ENCODE results near the gene SNED1. TPM values are rescaled to one million over a fixed set of nuclear protein-coding genes. Genes with fewer than 3 reads are reported as not detected.

SNED1 gene
- total and polyA plus RNA-seq, 9 of the 15 experiments (the other 6 are each of a cell fraction or from before 2014, with no cell fraction given) = 0.03 to 0.07 (median 0.05) TPM; not detected in 5

DNA sequence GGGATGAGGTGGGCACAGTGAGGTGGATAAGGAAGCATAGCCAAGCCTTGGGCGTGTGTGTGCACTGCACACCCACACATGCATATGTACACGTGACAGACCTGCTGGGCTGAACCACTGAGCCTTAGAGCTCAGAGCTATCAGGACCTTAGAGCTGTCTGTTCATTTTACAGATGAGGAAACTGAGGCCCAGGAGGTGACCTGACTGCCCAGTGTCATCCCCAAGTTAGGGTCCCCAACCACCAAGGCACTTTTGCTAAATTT, 8.2 kb upstream of the SNED1 start (continued):
- TF ChIP-seq TEAD2 (tag; IDR thresholded peaks at IDR 0.05) = no peak

DNA sequence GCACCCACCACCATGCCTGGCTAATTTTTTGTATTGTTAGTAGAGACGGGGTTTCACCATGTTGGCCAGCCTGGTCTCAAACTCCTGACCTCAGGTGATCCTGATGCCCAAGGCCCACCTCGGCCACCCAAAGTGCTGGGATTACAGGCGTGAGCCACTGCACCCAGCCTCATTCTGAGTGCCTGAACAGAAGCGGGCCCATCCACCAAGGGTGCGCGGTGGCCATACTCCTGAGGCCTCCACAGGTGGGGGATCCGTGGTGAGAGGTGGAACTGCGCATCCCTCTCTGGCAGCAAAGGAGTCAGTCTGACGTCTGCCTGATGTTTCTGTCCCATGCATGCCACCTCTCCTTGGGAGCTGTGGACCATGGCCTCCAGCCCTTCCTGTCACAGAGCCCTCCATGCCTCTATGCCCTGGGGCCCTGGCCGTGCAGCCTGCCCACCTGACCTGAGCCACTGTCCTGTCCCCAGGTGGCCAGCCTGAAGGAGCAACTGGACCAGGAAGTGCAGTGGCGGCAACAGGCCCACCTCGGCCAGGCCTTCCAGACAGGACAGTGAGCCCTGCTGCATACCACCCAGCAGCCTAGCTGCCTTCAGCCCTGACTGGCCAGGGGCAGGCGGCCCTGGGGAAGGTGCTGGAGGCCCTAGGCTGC, 7.6 kb upstream of the SNED1 start:
- Histone ChIP-seq H3K36me3 (ENCODE audit: control insufficient read depth, insufficient read depth, low read length) (no peaks in the 10 kb centered on the region), H3K79me2 (ENCODE audit: control insufficient read depth, insufficient read depth, low read length) (no peaks in the 10 kb centered on the region), H2AFZ (ENCODE audit: low read depth, low read length) (no peak overlapping the region), H3K9me1 (ENCODE audit: control insufficient read depth, insufficient read depth, low read length) (no peaks in the 10 kb centered on the region), H3K4me2 (ENCODE audit: insufficient read depth, low read length) (no peak overlapping the region), H3K9ac (ENCODE audit: insufficient read depth in 1 of 2, low read depth in 2 of 2, low read length in 2 of 2) (no peak overlapping the region), H3K27me3 (ENCODE audit: control insufficient read depth in 2 of 2, insufficient read depth in 2 of 2, low read length in 2 of 2) (peaks cover 0 to 47% of the 10 kb centered on the region in 2 experiments; a peak in 2 of 5 replicates), H3K27ac (ENCODE audit: extremely low read depth, low read depth, low read length) (no peak overlapping the region), H3K4me3 (no peak overlapping the region), H4K20me1 (replicated peaks; ENCODE audit: control insufficient read depth, insufficient read depth, low read length) (peaks cover 11% of the 10 kb centered on the region; the same call in 1 of the 2 replicates), H3K9me3 (replicated peaks; ENCODE audit: control insufficient read depth, insufficient read depth, low read depth, low read length) (no peaks in the 10 kb centered on the region), H3K4me1 (replicated peaks in 1 of 2; ENCODE audit: control insufficient read depth in 2 of 2, insufficient read depth in 2 of 2, low read length in 2 of 2) (peaks cover 0 to 7% of the 10 kb centered on the region in 2 experiments; a peak in 2 of 5 replicates)
- ATAC-seq = no peak
- intact Hi-C loops (cut with micrococcal nuclease) (no loop called here), in situ Hi-C loops (cut with MboI) (no loop called here)
- POLR2A ChIA-PET = no interaction called here
- WGBS (ENCODE audit: insufficient coverage, low coverage, missing lambda C conversion rate) = 12% methylated on average over 12 of the region's 13 CpGs
- no peak for FAIRE-seq
- BruUV-seq (replicated peaks) = no TSS peak
- no peak for DNase-seq (ENCODE audit: extremely low read depth in 1 of 4, low spot score in 3 of 4)
- TF ChIP-seq RBM34 (IDR thresholded peaks at IDR 0.05; ENCODE audit: borderline replicate concordance, insufficient read depth, low read length) (no peak), U2AF1 (optimal IDR thresholded peaks at IDR 0.05; ENCODE audit: low read depth, low read length) (no peak), PRMT5 (CRISPR knock-in tag; IDR thresholded peaks at IDR 0.05) (no peak), HDAC1 (IDR thresholded peaks at IDR 0.05) (no peak), HEY1 (CRISPR knock-in tag; IDR thresholded peaks at IDR 0.05; ENCODE audit: borderline replicate concordance) (no peak), NFRKB (IDR thresholded peaks at IDR 0.05; ENCODE audit: low read depth) (no peak), ZNF224 (CRISPR knock-in tag; IDR thresholded peaks at IDR 0.05) (no peak), GATA2 (CRISPR knock-in tag; IDR thresholded peaks at IDR 0.05) (no peak), XRCC3 (IDR thresholded peaks at IDR 0.05) (no peak), POLR2A (conservative IDR thresholded peaks at IDR 0.05) (no peak), RFX1 (IDR thresholded peaks at IDR 0.05) (no peak), PML (IDR thresholded peaks at IDR 0.05; ENCODE audit: low read length) (no peak), STAT5B (CRISPR knock-in tag; IDR thresholded peaks at IDR 0.05) (no peak), TARDBP (IDR thresholded peaks at IDR 0.05) (no peak), ZNF644 (tag; IDR thresholded peaks at IDR 0.05; ENCODE audit: low read depth) (no peak), ZNF175 (CRISPR knock-in tag; IDR thresholded peaks at IDR 0.05; ENCODE audit: low read depth) (no peak)
- TF ChIP-seq, protein P1, sequence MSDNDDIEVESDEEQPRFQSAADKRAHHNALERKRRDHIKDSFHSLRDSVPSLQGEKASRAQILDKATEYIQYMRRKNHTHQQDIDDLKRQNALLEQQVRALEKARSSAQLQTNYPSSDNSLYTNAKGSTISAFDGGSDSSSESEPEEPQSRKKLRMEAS (CRISPR knock-in tag; IDR thresholded peaks at IDR 0.05) = no peak
- TF ChIP-seq, protein P2, sequence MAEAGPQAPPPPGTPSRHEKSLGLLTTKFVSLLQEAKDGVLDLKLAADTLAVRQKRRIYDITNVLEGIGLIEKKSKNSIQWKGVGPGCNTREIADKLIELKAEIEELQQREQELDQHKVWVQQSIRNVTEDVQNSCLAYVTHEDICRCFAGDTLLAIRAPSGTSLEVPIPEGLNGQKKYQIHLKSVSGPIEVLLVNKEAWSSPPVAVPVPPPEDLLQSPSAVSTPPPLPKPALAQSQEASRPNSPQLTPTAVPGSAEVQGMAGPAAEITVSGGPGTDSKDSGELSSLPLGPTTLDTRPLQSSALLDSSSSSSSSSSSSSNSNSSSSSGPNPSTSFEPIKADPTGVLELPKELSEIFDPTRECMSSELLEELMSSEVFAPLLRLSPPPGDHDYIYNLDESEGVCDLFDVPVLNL (CRISPR knock-in tag; IDR thresholded peaks at IDR 0.05; ENCODE audit: low read depth) = no peak
- CTCF ChIA-PET (ENCODE audit: low intra/inter-chr PET ratio) = no interaction called here
